HepG2 (cell line): ENCODE data around the gene MGST2. TPM values are rescaled to one million over a fixed set of nuclear protein-coding genes. Genes with fewer than 3 reads are reported as not detected.

Experiments
- CTCF ChIP-seq: sonication (generic); formaldehyde crosslinking; IDR thresholded peaks from 2 replicates; pipeline ENCODE4 v1.5.0; 2020; ENCODE audit warnings: mild to moderate bottlenecking, missing genetic modification reagents, moderate library complexity
- FOXO1 ChIP-seq: sonication (generic); formaldehyde crosslinking; IDR thresholded peaks from 2 replicates; pipeline ENCODE4 v1.4.0; 2020; ENCODE audit warnings: missing genetic modification reagents
- HOXD1 ChIP-seq: sonication (generic); formaldehyde crosslinking; IDR thresholded peaks from 2 replicates; pipeline ENCODE4 v1.5.0; 2020; ENCODE audit warnings: missing genetic modification reagents
- MED1 ChIP-seq: sonication (generic); formaldehyde crosslinking; IDR thresholded peaks from 2 replicates; pipeline ENCODE4 v1.4.0; 2020; ENCODE audit warnings: missing genetic modification reagents
- SNRNP70 ChIP-seq: fragments of 200-400 bp; formaldehyde crosslinking; IDR thresholded peaks from 2 replicates; pipeline ENCODE4 v1.6.1; 2017; ENCODE audit warnings: mild to moderate bottlenecking, low read depth, low read length, moderate library complexity
- THAP11 ChIP-seq: IDR thresholded peaks from 2 replicates; pipeline ENCODE4 v1.6.1; 2016; ENCODE audit warnings: missing biosample characterization, missing genetic modification reagents
- UBTF ChIP-seq: sonication (generic); formaldehyde crosslinking; IDR thresholded peaks from 2 replicates; pipeline ENCODE4 v1.4.0; 2020; ENCODE audit warnings: mild to moderate bottlenecking, missing genetic modification reagents
- ZNF260 ChIP-seq: sonication (generic); formaldehyde crosslinking; IDR thresholded peaks from 2 replicates; pipeline ENCODE4 v1.4.0; 2020; ENCODE audit warnings: missing genetic modification reagents, low read depth, mild to moderate bottlenecking, borderline replicate concordance
- ZNF343 ChIP-seq: sonication (generic); formaldehyde crosslinking; IDR thresholded peaks from 2 replicates; pipeline ENCODE4 v1.4.0; 2020; ENCODE audit warnings: mild to moderate bottlenecking, missing genetic modification reagents
- ZNF484 ChIP-seq: sonication (generic); formaldehyde crosslinking; IDR thresholded peaks from 2 replicates; pipeline ENCODE4 v1.5.1; 2020; ENCODE audit warnings: mild to moderate bottlenecking, low read depth, missing genetic modification reagents, borderline replicate concordance
- ZNF83 ChIP-seq: sonication (generic); formaldehyde crosslinking; IDR thresholded peaks from 2 replicates; pipeline ENCODE4 v1.4.0; 2020; ENCODE audit warnings: missing genetic modification reagents, mild to moderate bottlenecking, borderline replicate concordance
- polyA plus RNA-seq, 8 experiments: library from polyadenylated mRNA; depleted of rRNA in 3 of 8; stranded (reverse) in 7 of 8; unstranded in 1 of 8; fragments of >200 nt; fragmentation: Illumina TruSeq in 4 of 8; extraction: Trizol in 4 of 8; gene quantifications; 2 replicates each; pipeline versions ENCODE4 v1.2.1 to v1.2.3, GENCODE V29; 2011 to 2016; ENCODE audit warnings: low read depth in 4 of 8, missing spikeins in 1 of 8, mixed read lengths in 1 of 8; ENCODE audit not compliant: insufficient read depth in 1 of 8
- total RNA-seq, 5 experiments: library from RNA; depleted of rRNA; stranded (reverse); fragments of >200 nt; fragmentation: Illumina TruSeq; extraction: Trizol; gene quantifications; 2 replicates each; pipeline ENCODE4 v1.2.3, GENCODE V29; 2016; ENCODE audit warnings: low read depth in 1 of 5
- TF ChIP-seq, protein P1 (sequence below): sonication (generic); formaldehyde crosslinking; IDR thresholded peaks from 2 replicates; pipeline ENCODE4 v1.5.0; 2020; ENCODE audit warnings: mild to moderate bottlenecking, missing genetic modification reagents
- TF ChIP-seq, protein P2 (sequence below): sonication (generic); formaldehyde crosslinking; IDR thresholded peaks from 2 replicates; pipeline ENCODE4 v1.4.0; 2020; ENCODE audit warnings: missing genetic modification reagents
- TF ChIP-seq, protein P3 (sequence below): sonication (generic); formaldehyde crosslinking; IDR thresholded peaks from 2 replicates; pipeline ENCODE4 v1.4.0; 2020; ENCODE audit warnings: missing genetic modification reagents

The MGST2 gene
- total and polyA plus RNA-seq, 2 of the 13 experiments (the other 11 are each of a cell fraction or from before 2014, with no cell fraction given), result 205 to 416 TPM

DNA sequence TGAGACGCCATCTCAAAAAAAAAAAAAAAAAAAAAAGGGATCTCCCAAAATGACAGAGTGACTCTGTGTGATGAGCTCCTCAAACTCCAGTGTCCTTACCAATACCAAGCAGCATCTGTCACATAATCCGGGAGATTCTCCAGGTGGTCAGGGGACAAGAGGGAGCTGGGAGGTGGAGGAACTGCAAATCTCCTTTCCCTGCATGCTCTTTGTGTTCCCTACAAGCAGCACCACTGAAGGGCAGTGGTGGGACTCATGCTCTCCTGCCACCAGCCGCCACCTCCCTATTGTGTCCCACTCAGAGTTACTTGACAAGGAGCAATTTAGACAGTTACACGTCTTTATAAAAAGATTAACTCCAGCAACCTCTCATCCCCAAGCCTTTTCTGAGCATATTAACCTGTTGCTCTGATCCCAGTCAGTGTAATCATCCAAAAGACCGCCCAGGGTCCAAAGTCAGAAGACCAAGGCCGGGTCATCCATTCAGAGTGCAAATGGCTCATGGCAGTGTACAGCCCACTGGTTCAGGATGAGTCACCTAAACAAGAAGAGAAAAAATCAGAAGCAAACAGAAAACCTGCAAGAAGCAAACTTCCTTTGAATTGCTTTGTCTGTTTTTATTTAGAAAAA is 23.6 kb downstream of the MGST2 start (continued):
- TF ChIP-seq UBTF (CRISPR knock-in tag) (no peak), ZNF260 (CRISPR knock-in tag) (no peak), HOXD1 (no peak; the same call in 1 of the 2 replicates), CTCF (CRISPR knock-in tag) (no peak), THAP11 (CRISPR knock-in tag) (peak; percentile 66; the same call in 1 of the 2 replicates), FOXO1 (CRISPR knock-in tag) (peak; percentile 93), ZNF484 (CRISPR knock-in tag) (no peak), SNRNP70 (no peak), ZNF343 (no peak), MED1 (CRISPR knock-in tag) (peak; percentile 98), ZNF83 (no peak)
- TF ChIP-seq, protein P1, sequence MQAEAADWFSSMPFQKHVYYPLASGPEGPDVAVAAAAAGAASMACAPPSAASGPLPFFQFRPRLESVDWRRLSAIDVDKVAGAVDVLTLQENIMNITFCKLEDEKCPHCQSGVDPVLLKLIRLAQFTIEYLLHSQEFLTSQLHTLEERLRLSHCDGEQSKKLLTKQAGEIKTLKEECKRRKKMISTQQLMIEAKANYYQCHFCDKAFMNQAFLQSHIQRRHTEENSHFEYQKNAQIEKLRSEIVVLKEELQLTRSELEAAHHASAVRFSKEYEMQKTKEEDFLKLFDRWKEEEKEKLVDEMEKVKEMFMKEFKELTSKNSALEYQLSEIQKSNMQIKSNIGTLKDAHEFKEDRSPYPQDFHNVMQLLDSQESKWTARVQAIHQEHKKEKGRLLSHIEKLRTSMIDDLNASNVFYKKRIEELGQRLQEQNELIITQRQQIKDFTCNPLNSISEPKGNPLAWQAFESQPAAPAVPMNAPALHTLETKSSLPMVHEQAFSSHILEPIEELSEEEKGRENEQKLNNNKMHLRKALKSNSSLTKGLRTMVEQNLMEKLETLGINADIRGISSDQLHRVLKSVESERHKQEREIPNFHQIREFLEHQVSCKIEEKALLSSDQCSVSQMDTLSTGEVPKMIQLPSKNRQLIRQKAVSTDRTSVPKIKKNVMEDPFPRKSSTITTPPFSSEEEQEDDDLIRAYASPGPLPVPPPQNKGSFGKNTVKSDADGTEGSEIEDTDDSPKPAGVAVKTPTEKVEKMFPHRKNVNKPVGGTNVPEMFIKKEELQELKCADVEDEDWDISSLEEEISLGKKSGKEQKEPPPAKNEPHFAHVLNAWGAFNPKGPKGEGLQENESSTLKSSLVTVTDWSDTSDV (CRISPR knock-in tag), result no peak
- TF ChIP-seq, protein P2, sequence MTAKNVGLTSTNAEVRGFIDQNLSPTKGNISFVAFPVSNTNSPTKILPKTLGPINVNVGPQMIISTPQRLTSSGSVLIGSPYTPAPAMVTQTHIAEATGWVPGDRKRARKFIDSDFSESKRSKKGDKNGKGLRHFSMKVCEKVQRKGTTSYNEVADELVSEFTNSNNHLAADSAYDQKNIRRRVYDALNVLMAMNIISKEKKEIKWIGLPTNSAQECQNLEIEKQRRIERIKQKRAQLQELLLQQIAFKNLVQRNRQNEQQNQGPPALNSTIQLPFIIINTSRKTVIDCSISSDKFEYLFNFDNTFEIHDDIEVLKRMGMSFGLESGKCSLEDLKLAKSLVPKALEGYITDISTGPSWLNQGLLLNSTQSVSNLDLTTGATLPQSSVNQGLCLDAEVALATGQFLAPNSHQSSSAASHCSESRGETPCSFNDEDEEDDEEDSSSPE (CRISPR knock-in tag), result no peak; the same call in 1 of the 2 replicates
- TF ChIP-seq, protein P3, sequence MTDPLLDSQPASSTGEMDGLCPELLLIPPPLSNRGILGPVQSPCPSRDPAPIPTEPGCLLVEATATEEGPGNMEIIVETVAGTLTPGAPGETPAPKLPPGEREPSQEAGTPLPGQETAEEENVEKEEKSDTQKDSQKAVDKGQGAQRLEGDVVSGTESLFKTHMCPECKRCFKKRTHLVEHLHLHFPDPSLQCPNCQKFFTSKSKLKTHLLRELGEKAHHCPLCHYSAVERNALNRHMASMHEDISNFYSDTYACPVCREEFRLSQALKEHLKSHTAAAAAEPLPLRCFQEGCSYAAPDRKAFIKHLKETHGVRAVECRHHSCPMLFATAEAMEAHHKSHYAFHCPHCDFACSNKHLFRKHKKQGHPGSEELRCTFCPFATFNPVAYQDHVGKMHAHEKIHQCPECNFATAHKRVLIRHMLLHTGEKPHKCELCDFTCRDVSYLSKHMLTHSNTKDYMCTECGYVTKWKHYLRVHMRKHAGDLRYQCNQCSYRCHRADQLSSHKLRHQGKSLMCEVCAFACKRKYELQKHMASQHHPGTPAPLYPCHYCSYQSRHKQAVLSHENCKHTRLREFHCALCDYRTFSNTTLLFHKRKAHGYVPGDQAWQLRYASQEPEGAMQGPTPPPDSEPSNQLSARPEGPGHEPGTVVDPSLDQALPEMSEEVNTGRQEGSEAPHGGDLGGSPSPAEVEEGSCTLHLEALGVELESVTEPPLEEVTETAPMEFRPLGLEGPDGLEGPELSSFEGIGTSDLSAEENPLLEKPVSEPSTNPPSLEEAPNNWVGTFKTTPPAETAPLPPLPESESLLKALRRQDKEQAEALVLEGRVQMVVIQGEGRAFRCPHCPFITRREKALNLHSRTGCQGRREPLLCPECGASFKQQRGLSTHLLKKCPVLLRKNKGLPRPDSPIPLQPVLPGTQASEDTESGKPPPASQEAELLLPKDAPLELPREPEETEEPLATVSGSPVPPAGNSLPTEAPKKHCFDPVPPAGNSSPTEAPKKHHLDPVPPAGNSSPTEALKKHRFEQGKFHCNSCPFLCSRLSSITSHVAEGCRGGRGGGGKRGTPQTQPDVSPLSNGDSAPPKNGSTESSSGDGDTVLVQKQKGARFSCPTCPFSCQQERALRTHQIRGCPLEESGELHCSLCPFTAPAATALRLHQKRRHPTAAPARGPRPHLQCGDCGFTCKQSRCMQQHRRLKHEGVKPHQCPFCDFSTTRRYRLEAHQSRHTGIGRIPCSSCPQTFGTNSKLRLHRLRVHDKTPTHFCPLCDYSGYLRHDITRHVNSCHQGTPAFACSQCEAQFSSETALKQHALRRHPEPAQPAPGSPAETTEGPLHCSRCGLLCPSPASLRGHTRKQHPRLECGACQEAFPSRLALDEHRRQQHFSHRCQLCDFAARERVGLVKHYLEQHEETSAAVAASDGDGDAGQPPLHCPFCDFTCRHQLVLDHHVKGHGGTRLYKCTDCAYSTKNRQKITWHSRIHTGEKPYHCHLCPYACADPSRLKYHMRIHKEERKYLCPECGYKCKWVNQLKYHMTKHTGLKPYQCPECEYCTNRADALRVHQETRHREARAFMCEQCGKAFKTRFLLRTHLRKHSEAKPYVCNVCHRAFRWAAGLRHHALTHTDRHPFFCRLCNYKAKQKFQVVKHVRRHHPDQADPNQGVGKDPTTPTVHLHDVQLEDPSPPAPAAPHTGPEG (CRISPR knock-in tag), result no peak
